WERI-Rb-1 (cell line): ENCODE data around the gene PLCD1.

Experiments used
- DNase-seq: peaks from one replicate; pipeline ENCODE4 v3.0.0-alpha.2; 2020
- H3K27ac ChIP-seq: fragments of 250-450 bp; sonication (Bioruptor Pico); 2 replicates; pipeline ENCODE4 v1.5.1; 2020; ENCODE audit warnings: mild to moderate bottlenecking, moderate library complexity
- H3K27me3 ChIP-seq: fragments of 250-450 bp; sonication (Bioruptor Pico); 2 replicates; pipeline ENCODE4 v1.5.1; 2021; ENCODE audit warnings: mild to moderate bottlenecking, low read depth, moderate library complexity; ENCODE audit not compliant: insufficient read depth, severe bottlenecking
- H3K36me3 ChIP-seq: fragments of 250-450 bp; sonication (Bioruptor Pico); 2 replicates; pipeline ENCODE4 v1.5.1; 2020; ENCODE audit warnings: mild to moderate bottlenecking, moderate library complexity
- H3K4me3 ChIP-seq: 2 replicates; pipeline ENCODE4 v1.5.1; 2011; ENCODE audit warnings: low read depth, mild to moderate bottlenecking, control low read depth, low read length
- H3K9me3 ChIP-seq: fragments of 250-450 bp; sonication (Bioruptor Pico); 2 replicates; pipeline ENCODE4 v1.5.1; 2021; ENCODE audit warnings: mild to moderate bottlenecking, moderate library complexity; ENCODE audit not compliant: severe bottlenecking
- CTCF ChIP-seq: IDR thresholded peaks from 2 replicates; pipeline ENCODE4 v1.5.1; 2011; ENCODE audit warnings: low read depth, mild to moderate bottlenecking, control low read depth, inconsistent platforms, low read length

Gene PLCD1

DNA sequence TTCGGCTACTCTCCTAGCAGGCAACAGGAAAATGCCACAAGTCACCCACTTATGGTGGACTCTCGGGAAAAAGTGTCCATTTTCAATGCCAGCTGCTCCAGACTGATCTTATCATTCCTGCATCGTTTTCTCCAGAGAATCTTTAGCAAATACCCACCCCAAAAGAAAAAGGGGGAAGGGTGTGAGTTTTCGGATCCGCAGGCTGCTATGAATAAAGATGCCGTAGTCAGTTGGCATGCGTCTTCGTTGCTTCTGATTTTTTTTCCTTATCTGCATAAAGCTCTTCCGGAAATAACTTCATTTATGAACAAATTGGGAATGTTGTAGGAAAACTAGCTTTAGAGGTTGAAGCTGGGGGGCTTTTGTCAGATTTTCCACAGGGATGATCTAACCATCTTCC is 61.2 kb downstream of the PLCD1 start:
- DNase-seq: no peak
- Histone ChIP-seq H3K9me3 (no peaks in the 10 kb centered on the region), H3K36me3 (no peaks in the 10 kb centered on the region), H3K4me3 (no peak overlapping the region), H3K27ac (no peak overlapping the region), H3K27me3 (no peaks in the 10 kb centered on the region)
- TF ChIP-seq CTCF: no peak

GRCh38 chr3:37967260-37967881 is 62.1 kb downstream of the PLCD1 start:
- peak; percentile 69 for DNase-seq
- Histone ChIP-seq H3K27ac (no peak overlapping the region), H3K36me3 (no peaks in the 10 kb centered on the region), H3K9me3 (no peaks in the 10 kb centered on the region), H3K4me3 (no peak overlapping the region), H3K27me3 (no peaks in the 10 kb centered on the region)
- peak; percentile 92 for TF ChIP-seq CTCF

GRCh38 chr3:37964716-37965115 is 64.7 kb downstream of the PLCD1 start:
- TF ChIP-seq CTCF: no peak
- Histone ChIP-seq H3K27ac (no peak overlapping the region), H3K4me3 (no peak overlapping the region), H3K27me3 (no peaks in the 10 kb centered on the region), H3K9me3 (no peaks in the 10 kb centered on the region), H3K36me3 (no peaks in the 10 kb centered on the region)
- no peak for DNase-seq

- no peak for DNase-seq
- Histone ChIP-seq H3K36me3 (no peaks in the 10 kb centered on the region), H3K27me3 (no peaks in the 10 kb centered on the region), H3K27ac (no peak overlapping the region), H3K9me3 (no peaks in the 10 kb centered on the region), H3K4me3 (no peak overlapping the region)
- TF ChIP-seq CTCF: no peak
Observed at GRCh38 chr3:37964146-37964545, 65.3 kb downstream of the PLCD1 start.

DNA sequence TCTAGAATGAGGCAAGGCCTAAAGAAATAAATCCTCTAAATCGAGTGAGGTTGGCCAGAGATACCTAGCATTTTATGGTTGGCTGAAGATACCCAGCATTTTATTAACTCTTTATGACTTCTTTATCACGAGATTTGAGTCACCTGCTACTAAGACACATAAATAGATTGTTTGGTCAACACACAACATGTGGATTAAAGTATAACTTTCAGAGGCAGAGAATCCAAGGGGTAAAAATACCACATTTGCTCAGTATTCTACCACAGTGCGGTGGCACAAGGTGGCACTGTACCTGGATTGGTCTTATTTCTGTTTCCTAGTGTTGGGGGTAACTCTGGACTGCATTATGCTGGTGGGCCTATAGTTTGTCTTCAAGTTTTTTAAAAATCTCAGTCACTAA is 65.8 kb downstream of the PLCD1 start:
- Histone ChIP-seq H3K27me3 (no peaks in the 10 kb centered on the region), H3K9me3 (no peaks in the 10 kb centered on the region), H3K36me3 (no peaks in the 10 kb centered on the region), H3K27ac (no peak overlapping the region), H3K4me3 (no peak overlapping the region)
- DNase-seq: no peak
- no peak for TF ChIP-seq CTCF

- Histone ChIP-seq H3K27me3 (no peaks in the 10 kb centered on the region), H3K36me3 (no peaks in the 10 kb centered on the region), H3K4me3 (no peak overlapping the region), H3K27ac (no peak overlapping the region), H3K9me3 (no peaks in the 10 kb centered on the region)
- TF ChIP-seq CTCF: no peak
- DNase-seq: no peak
Observed at GRCh38 chr3:37963016-37963415, 66.4 kb downstream of the PLCD1 start.
